NOMO-1 (cell line): Measurements from ENCODE around the gene CLMP.
"Not testable (repeated sequence)": the region's sequence is repeated elsewhere in the genome, so short reads cannot be mapped to it uniquely, and the experiment has no call there.

ENCODE experiments used
- DNase-seq, 2 experiments: peaks; one replicate each; lab custom pipeline; 2025; ENCODE audit not compliant: unreplicated experiment in 2 of 2; lab: John Stamatoyannopoulos, UW

The CLMP gene

GRCh38 chr11:123219066-123219690 lies 24.1 kb upstream of the CLMP start:
- DNase-seq, result no peak

GRCh38 chr11:123218451-123218850 lies 23.4 kb upstream of the CLMP start:
- DNase-seq, result no peak

GRCh38 chr11:123217897-123218296 lies 22.8 kb upstream of the CLMP start:
- no peak for DNase-seq

GRCh38 chr11:123216249-123216648 lies 21.2 kb upstream of the CLMP start:
- DNase-seq, result no peak

- no peak for DNase-seq
Observed at GRCh38 chr11:123214940-123215339, 19.9 kb upstream of the CLMP start.

GRCh38 chr11:123214396-123214795 lies 19.3 kb upstream of the CLMP start:
- DNase-seq, result no peak

- DNase-seq, result no peak
Observed at GRCh38 chr11:123213307-123213771, 18.3 kb upstream of the CLMP start.

GRCh38 chr11:123212406-123212805 lies 17.4 kb upstream of the CLMP start:
- DNase-seq, result peak in 1 of 2 experiments; percentile 33

GRCh38 chr11:123211981-123212380 lies 16.9 kb upstream of the CLMP start:
- DNase-seq, result no peak

GRCh38 chr11:123211149-123211852 lies 16.3 kb upstream of the CLMP start:
- DNase-seq, result no peak

GRCh38 chr11:123209591-123209990 lies 14.5 kb upstream of the CLMP start:
- DNase-seq, result peak; percentile 37 to 42

- DNase-seq, result no peak
Observed at GRCh38 chr11:123206791-123207434, 11.9 kb upstream of the CLMP start.

GRCh38 chr11:123206055-123206454 lies 11.0 kb upstream of the CLMP start:
- DNase-seq, result not testable (repeated sequence)

- no peak for DNase-seq
Observed at GRCh38 chr11:123203934-123204333, 8.9 kb upstream of the CLMP start.

GRCh38 chr11:123203471-123203870 lies 8.4 kb upstream of the CLMP start:
- no peak for DNase-seq

GRCh38 chr11:123202155-123203151 lies 7.4 kb upstream of the CLMP start:
- DNase-seq, result no peak

GRCh38 chr11:123200264-123200663 lies 5.2 kb upstream of the CLMP start:
- no peak for DNase-seq

GRCh38 chr11:123197711-123198110 lies 2.7 kb upstream of the CLMP start:
- peak; percentile 52 to 64 for DNase-seq

GRCh38 chr11:123196060-123196714 lies 1.1 kb upstream of the CLMP start:
- DNase-seq, result no peak
